GM12874 (cell line): ENCODE measurements around the gene MYO16.

Experiments
- CTCF ChIP-seq: IDR thresholded peaks from 2 replicates; pipeline ENCODE4 v1.5.1; 2011; ENCODE audit warnings: low read depth, mild to moderate bottlenecking, control low read depth, low read length, moderate library complexity; ENCODE audit not compliant: insufficient read depth

The MYO16 gene

GRCh38 chr13:108680011-108680410 is 50.6 kb downstream of the MYO16 start:
- no peak for TF ChIP-seq CTCF

DNA sequence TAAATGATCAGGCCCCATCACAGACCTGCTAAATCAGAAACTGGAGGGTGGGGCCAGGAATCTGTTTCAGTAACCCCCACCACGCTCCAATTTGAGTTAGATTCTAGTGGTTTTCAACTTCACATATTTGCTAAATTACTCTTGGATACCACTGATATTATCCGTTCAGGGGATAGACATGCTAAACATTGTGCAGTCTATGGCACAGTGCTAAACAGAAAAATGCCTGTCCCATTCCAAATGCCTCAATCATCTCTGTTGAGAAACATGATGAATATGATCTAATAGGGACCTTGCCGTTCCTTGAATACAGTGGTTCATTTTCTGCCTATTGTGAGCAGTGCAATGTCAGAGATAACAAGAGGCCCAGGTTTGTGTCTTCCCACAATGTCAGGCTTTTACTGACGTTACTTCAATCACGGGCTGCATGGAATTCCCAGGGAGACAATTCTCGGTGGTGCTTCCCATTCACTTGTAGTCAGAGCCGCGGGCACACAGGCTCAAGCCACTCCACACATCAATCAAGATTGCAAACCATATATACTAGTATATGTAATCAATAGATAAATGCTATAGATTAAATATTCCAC is 52.7 kb downstream of the MYO16 start:
- no peak for TF ChIP-seq CTCF

- TF ChIP-seq CTCF, result no peak
Measured at GRCh38 chr13:108682714-108683113, 53.3 kb downstream of the MYO16 start.

GRCh38 chr13:108686027-108686426 is 56.6 kb downstream of the MYO16 start:
- no peak for TF ChIP-seq CTCF

GRCh38 chr13:108690726-108691125 is 61.3 kb downstream of the MYO16 start:
- TF ChIP-seq CTCF, result no peak

- TF ChIP-seq CTCF, result no peak
Measured at GRCh38 chr13:108700422-108701170, 71.2 kb downstream of the MYO16 start.

- no peak for TF ChIP-seq CTCF
Measured at GRCh38 chr13:108702171-108702570, 72.8 kb downstream of the MYO16 start.
